Mucosa of descending colon (tissue), 3 donors: Measurements from ENCODE around the gene ADCYAP1R1. TPM values are rescaled to one million over a fixed set of nuclear protein-coding genes. Genes with fewer than 3 reads are reported as not detected.

ENCODE experiments used
- ATAC-seq: fragments of 200-7000 bp; cut with Tn5 transposase; one replicate; pipeline ENCODE4 v1.9.1; 2020; ENCODE audit warnings: mild to moderate bottlenecking, moderate library complexity
- DNase-seq, 3 donors: peaks; one replicate each; pipeline ENCODE4 v3.0.0-alpha.2; 2020
- H3K36me3 ChIP-seq: fragments of 200-600 bp; one replicate; pipeline ENCODE4 v1.8.0; 2021; ENCODE audit warnings: low read depth, mild to moderate bottlenecking
- H3K4me1 ChIP-seq: fragments of 200-600 bp; one replicate; pipeline ENCODE4 v1.8.0; 2021; ENCODE audit warnings: low read depth, mild to moderate bottlenecking
- H3K4me3 ChIP-seq: fragments of 200-600 bp; one replicate; pipeline ENCODE4 v1.8.0; 2021; ENCODE audit warnings: mild to moderate bottlenecking
- H3K9me3 ChIP-seq: fragments of 200-600 bp; one replicate; pipeline ENCODE4 v1.8.0; 2021; ENCODE audit warnings: mild to moderate bottlenecking
- CTCF ChIP-seq: fragments of 200-600 bp; IDR thresholded peaks from one replicate; pipeline ENCODE4 v1.8.0; 2022; ENCODE audit warnings: antibody characterized with exemption, mild to moderate bottlenecking
- intact Hi-C, 2 donors: fragments of 100-400 bp; cut with DNase I in 1 of 2; cut with micrococcal nuclease in 1 of 2; formaldehyde crosslinking; loops; one replicate each; pipeline versions ENCODE4 v1.11.0 to v1.11.1; 2022; cut with DNase I, micrococcal nuclease
- total RNA-seq, 3 donors: library from RNA; stranded (reverse); fragmentation: NEBNext Ultra II Directional in 2 of 3; extraction: Animal tissue kit (Norgen Biotek cat#: 25700) in 2 of 3; gene quantifications; one replicate each; pipeline versions ENCODE4 v1.2.1 to v1.2.4, GENCODE V29; 2021 to 2023
- donor health status: DM: no; HTN: no; CAD: no; lungs with moderate emphysema.
- donor health status: DM: no; HTN: no; CAD: no.
- donor health status: DM: no; HTN: yes; CAD: no.

Gene ADCYAP1R1
- total RNA-seq, 3 donors from 2014 or later: 0.26 to 15.0 (median 2.2) TPM

GRCh38 chr7:31028006-31028405 lies 24.1 kb upstream of the ADCYAP1R1 start:
- no peaks in the 10 kb centered on the region for H3K9me3 ChIP-seq
- DNase-seq (no peak), ATAC-seq (no peak)
- no peaks in the 10 kb centered on the region for H3K36me3 ChIP-seq
- TF ChIP-seq CTCF: no peak
- intact Hi-C loops: no loop called here
- H3K4me3 ChIP-seq: no peak overlapping the region
- no peaks in the 10 kb centered on the region for H3K4me1 ChIP-seq

GRCh38 chr7:31028417-31028992 lies 23.6 kb upstream of the ADCYAP1R1 start:
- no peak for TF ChIP-seq CTCF
- DNase-seq (no peak), ATAC-seq (no peak)
- H3K4me3 ChIP-seq: no peak overlapping the region
- intact Hi-C loops: no loop called here
- H3K36me3 ChIP-seq: no peaks in the 10 kb centered on the region
- no peaks in the 10 kb centered on the region for H3K4me1 ChIP-seq
- H3K9me3 ChIP-seq: no peaks in the 10 kb centered on the region

- Histone ChIP-seq H3K4me1 (no peaks in the 10 kb centered on the region), H3K36me3 (no peaks in the 10 kb centered on the region), H3K9me3 (no peaks in the 10 kb centered on the region), H3K4me3 (no peak overlapping the region)
- ATAC-seq (no peak), DNase-seq (no peak)
- TF ChIP-seq CTCF: no peak
- intact Hi-C loops: no loop called here
These were observed 22.7 kb upstream of the ADCYAP1R1 start for GRCh38 chr7:31029251-31030042.

DNA sequence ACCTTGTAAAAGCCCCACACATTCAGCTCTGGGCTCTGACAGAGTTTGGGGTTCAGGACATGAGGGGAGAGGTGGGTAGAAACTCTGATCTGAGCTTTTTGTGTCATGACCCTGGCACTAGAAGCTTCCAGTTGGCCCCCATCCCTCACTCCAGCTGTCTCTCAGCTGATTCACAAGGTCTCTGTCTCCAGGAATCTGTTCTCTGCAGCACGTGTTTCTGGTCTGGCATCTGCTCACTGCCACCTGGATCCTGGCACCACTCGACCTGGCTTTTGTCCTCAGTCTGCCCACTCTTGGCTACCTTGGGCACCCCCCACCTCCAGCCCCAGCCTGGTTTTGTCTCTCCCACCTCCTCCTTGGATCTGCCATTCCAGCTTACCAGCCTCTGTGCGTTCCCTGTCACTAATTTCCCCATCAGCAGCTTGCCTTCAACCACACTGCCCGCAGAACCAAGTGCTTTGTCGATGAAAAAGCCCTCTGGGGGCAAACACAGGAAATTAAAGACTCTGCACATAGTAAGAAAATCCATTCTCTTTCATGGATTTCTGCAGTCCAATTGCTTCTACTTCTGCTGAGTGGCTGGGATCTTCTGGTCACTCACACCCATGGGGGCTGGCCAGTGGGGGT lies 18.3 kb upstream of the ADCYAP1R1 start:
- no peaks in the 10 kb centered on the region for H3K36me3 ChIP-seq
- intact Hi-C loops: no loop called here
- ATAC-seq (no peak), DNase-seq (no peak)
- no peaks in the 10 kb centered on the region for H3K9me3 ChIP-seq
- H3K4me3 ChIP-seq: no peak overlapping the region
- H3K4me1 ChIP-seq: no peaks in the 10 kb centered on the region
- no peak for TF ChIP-seq CTCF

DNA sequence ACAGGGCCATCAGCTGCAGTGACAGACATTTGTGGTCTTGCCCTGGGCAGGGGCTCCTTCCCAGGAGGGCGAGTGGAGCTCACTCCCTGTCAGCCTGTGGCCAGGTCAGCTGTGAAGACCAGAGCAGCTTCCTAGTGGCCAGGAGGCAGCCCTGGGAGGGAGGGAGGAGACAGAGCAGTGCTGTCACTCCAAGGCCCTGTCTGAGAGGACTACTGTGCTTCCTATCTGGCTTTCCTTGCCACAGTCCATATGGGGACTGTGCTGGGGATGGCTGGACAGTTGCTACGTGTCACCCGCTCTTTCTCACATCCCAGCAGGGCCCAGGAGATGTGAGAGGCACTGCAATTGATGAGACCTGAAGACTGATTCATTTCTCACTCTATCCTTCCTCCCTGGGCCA lies 15.2 kb upstream of the ADCYAP1R1 start:
- H3K9me3 ChIP-seq: no peaks in the 10 kb centered on the region
- ATAC-seq (no peak), DNase-seq (no peak)
- no peak overlapping the region for H3K4me3 ChIP-seq
- TF ChIP-seq CTCF: no peak
- H3K4me1 ChIP-seq: no peaks in the 10 kb centered on the region
- no peaks in the 10 kb centered on the region for H3K36me3 ChIP-seq
- intact Hi-C loops: no loop called here
